ENCODE data around the gene DCDC2C. TPM values are rescaled to one million over a fixed set of nuclear protein-coding genes. Genes with fewer than 3 reads are reported as not detected.

The DCDC2C gene
- total RNA-seq, 1 experiment from 2014 or later: not detected

DNA sequence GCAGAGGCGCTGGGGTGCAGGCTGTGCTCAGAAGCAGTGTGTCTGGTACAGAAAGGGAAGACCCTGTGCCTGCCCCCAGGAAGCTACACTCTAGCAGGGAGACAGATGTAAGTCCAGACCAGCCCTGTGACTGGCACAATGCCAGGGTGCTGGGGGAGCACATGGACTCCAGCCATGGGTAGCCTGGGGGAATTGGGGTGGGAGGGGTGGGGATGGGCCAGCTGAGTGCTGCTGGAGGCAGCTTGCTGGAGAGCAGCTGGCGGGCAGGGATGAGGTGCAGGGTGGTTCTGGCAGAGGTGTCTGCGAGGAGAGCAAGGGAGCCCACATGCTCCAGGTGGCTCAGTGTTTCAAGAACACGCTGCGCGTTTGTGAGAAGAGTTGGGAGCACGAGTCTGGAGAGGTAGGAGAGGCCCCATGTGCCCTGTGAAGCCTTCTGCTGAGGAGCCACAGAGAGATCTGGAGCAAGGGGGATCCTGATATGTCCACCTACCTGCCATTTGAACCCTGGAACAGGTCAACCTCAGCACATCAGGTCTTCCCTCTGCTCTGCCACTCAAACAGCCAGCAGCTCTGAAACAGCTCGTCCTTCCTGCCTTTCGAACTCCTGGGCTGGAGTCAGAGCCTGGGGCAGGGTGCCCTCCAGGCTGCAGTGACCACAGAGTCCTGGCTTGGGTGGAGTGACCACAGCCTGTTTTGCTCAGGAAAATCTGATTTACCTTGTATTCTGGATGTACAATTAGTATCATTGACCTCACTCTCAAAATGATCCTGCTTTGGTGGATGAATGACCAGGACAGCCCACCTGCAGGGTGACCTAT, 30.3 kb upstream of the DCDC2C start:
- no peaks in the 10 kb centered on the region for H3K9me3 ChIP-seq
- Mint-ChIP-seq H3K9me3 (ENCODE audit: unreplicated experiment) (no peaks in the 10 kb centered on the region), H3K27ac (ENCODE audit: unreplicated experiment) (no peak overlapping the region), H3K4me3 (ENCODE audit: unreplicated experiment) (no peak overlapping the region), H3K27me3 (ENCODE audit: insufficient read depth, unreplicated experiment) (peaks cover 25% of the 10 kb centered on the region), H3K4me1 (ENCODE audit: low read depth, unreplicated experiment) (no peaks in the 10 kb centered on the region), H3K36me3 (ENCODE audit: insufficient read depth, unreplicated experiment) (no peaks in the 10 kb centered on the region)
- DNase-seq: no peak
- no peaks in the 10 kb centered on the region for H3K36me3 ChIP-seq (ENCODE audit: control insufficient read depth, insufficient read depth, low read length)
- TF ChIP-seq, protein P1, sequence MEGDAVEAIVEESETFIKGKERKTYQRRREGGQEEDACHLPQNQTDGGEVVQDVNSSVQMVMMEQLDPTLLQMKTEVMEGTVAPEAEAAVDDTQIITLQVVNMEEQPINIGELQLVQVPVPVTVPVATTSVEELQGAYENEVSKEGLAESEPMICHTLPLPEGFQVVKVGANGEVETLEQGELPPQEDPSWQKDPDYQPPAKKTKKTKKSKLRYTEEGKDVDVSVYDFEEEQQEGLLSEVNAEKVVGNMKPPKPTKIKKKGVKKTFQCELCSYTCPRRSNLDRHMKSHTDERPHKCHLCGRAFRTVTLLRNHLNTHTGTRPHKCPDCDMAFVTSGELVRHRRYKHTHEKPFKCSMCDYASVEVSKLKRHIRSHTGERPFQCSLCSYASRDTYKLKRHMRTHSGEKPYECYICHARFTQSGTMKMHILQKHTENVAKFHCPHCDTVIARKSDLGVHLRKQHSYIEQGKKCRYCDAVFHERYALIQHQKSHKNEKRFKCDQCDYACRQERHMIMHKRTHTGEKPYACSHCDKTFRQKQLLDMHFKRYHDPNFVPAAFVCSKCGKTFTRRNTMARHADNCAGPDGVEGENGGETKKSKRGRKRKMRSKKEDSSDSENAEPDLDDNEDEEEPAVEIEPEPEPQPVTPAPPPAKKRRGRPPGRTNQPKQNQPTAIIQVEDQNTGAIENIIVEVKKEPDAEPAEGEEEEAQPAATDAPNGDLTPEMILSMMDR (IDR thresholded peaks at IDR 0.05; ENCODE audit: insufficient read depth in 1 of 2, low read depth in 1 of 2, low read length in 1 of 2, severe bottlenecking in 1 of 2, unreplicated experiment in 1 of 2): no peak
- BruUV-seq (replicated peaks): no TSS peak
- ChIA-PET CTCF (no interaction called here), POLR2A (no interaction called here)
- H3K4me1 ChIP-seq: no peaks in the 10 kb centered on the region
- intact Hi-C loops (cut with micrococcal nuclease; ENCODE audit: unreplicated experiment): no loop called here
- no peak overlapping the region for H3K4me3 ChIP-seq (ENCODE audit: low read depth, low read length)
- no peaks in the 10 kb centered on the region; the same call in none of the 2 replicates for H3K27me3 ChIP-seq (replicated peaks; ENCODE audit: control insufficient read depth, insufficient read depth, low read length)

DNA sequence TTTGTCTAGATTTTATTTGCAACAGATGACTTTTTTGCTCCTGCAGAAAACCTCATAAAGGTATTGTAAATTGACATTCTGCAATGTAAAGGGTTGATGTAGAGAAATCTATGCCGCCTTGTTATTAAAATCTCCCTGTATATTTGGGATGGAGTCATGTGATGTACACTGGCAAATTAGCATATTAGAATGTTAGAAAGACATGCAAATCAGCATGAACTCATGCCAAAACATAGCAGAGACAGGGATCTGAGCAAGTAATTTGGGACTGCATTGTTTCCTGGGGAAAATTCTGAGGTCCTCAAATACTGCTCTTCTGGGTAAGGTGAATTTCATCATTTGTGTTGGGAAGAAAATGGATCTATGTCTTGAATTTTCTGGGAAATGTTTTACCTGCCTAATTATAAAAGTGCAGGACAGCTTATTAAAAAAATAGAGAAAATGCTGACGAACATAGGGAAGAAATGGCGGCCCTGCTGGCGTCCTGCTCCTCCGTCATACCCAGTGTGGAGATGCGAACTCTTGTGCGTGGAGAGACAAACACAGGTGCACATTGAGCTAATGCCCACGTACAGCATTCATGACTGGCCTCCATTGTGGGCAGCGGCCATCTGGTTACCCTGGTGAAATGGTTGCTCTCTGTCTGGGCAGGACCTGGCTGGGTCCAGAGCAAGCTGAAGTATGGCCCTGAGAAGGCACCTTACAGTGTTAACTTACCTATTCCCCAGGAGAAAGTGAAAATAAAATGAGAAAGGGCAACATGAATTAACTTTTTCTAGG, 29.1 kb upstream of the DCDC2C start:
- no TSS peak for BruUV-seq (replicated peaks)
- no peak for DNase-seq
- Histone ChIP-seq H3K27me3 (replicated peaks; ENCODE audit: control insufficient read depth, insufficient read depth, low read length) (no peaks in the 10 kb centered on the region; the same call in none of the 2 replicates), H3K36me3 (ENCODE audit: control insufficient read depth, insufficient read depth, low read length) (no peaks in the 10 kb centered on the region), H3K4me3 (ENCODE audit: low read depth, low read length) (no peak overlapping the region), H3K9me3 (no peaks in the 10 kb centered on the region), H3K4me1 (no peaks in the 10 kb centered on the region)
- intact Hi-C loops (cut with micrococcal nuclease; ENCODE audit: unreplicated experiment): no loop called here
- Mint-ChIP-seq H3K27ac (ENCODE audit: unreplicated experiment) (no peak overlapping the region), H3K36me3 (ENCODE audit: insufficient read depth, unreplicated experiment) (no peaks in the 10 kb centered on the region), H3K4me3 (ENCODE audit: unreplicated experiment) (no peak overlapping the region), H3K4me1 (ENCODE audit: low read depth, unreplicated experiment) (no peaks in the 10 kb centered on the region), H3K9me3 (ENCODE audit: unreplicated experiment) (no peaks in the 10 kb centered on the region), H3K27me3 (ENCODE audit: insufficient read depth, unreplicated experiment) (peaks cover 30% of the 10 kb centered on the region)
- CTCF ChIA-PET: no interaction called here
- TF ChIP-seq, protein P1 (IDR thresholded peaks at IDR 0.05; ENCODE audit: insufficient read depth in 1 of 2, low read depth in 1 of 2, low read length in 1 of 2, severe bottlenecking in 1 of 2, unreplicated experiment in 1 of 2): no peak
- POLR2A ChIA-PET: no interaction called here

DNA sequence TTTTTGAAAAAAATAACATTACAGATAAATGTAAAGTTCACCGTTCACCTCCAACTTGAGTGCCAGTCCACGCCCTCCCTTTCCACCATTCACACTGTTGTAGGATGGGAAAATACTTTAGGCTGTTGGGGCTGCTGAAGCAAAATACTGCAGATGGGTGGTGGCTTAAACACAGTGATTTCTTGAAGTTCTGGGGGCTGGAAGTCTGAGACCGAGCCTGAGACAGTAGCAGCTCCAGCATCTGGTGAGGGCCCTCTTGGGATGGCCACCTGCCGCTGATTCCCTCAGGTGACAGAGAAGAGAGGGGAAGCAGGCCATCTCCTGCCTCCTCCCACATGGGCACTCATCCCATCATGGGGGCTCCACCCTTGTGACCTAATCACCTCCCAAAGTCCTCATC, 27.7 kb upstream of the DCDC2C start:
- Histone ChIP-seq H3K4me1 (no peaks in the 10 kb centered on the region), H3K36me3 (ENCODE audit: control insufficient read depth, insufficient read depth, low read length) (no peaks in the 10 kb centered on the region), H3K9me3 (no peaks in the 10 kb centered on the region), H3K4me3 (ENCODE audit: low read depth, low read length) (no peak overlapping the region), H3K27me3 (replicated peaks; ENCODE audit: control insufficient read depth, insufficient read depth, low read length) (no peaks in the 10 kb centered on the region; the same call in none of the 2 replicates)
- H3K36me3 Mint-ChIP-seq (ENCODE audit: insufficient read depth, unreplicated experiment): no peaks in the 10 kb centered on the region
- no peak for DNase-seq
- intact Hi-C loops (cut with micrococcal nuclease; ENCODE audit: unreplicated experiment): no loop called here
- no TSS peak for BruUV-seq (replicated peaks)
- POLR2A ChIA-PET: no interaction called here
- H3K9me3 Mint-ChIP-seq (ENCODE audit: unreplicated experiment): no peaks in the 10 kb centered on the region
- no peak overlapping the region for H3K4me3 Mint-ChIP-seq (ENCODE audit: unreplicated experiment)
- peaks cover 38% of the 10 kb centered on the region for H3K27me3 Mint-ChIP-seq (ENCODE audit: insufficient read depth, unreplicated experiment)
- TF ChIP-seq, protein P1 (IDR thresholded peaks at IDR 0.05; ENCODE audit: insufficient read depth in 1 of 2, low read depth in 1 of 2, low read length in 1 of 2, severe bottlenecking in 1 of 2, unreplicated experiment in 1 of 2): no peak
- H3K4me1 Mint-ChIP-seq (ENCODE audit: low read depth, unreplicated experiment): no peaks in the 10 kb centered on the region
- CTCF ChIA-PET: no interaction called here
- H3K27ac Mint-ChIP-seq (ENCODE audit: unreplicated experiment): no peak overlapping the region
